Raji (cell line): Measurements from ENCODE around the gene ZNF785.
A peak's percentile ranks its signal among the peaks of the same experiment; 100 is the strongest.

Experiments used
- POLR2A ChIP-seq: IDR thresholded peaks from 2 replicates; pipeline ENCODE4 v1.6.1; 2011; ENCODE audit warnings: low read depth, low read length, control low read depth; ENCODE audit not compliant: insufficient read depth

ZNF785 gene

GRCh38 chr16:30539000-30539964 is 46.2 kb downstream of the ZNF785 start:
- TF ChIP-seq POLR2A = no peak

- TF ChIP-seq POLR2A = peak; percentile 51
Measured at GRCh38 chr16:30535777-30536190, 49.7 kb downstream of the ZNF785 start.

- TF ChIP-seq POLR2A = no peak
Measured at GRCh38 chr16:30535106-30535776, 50.3 kb downstream of the ZNF785 start.

GRCh38 chr16:30534368-30535105 is 51.0 kb downstream of the ZNF785 start, which contains the start of gene ZNF747:
Gene ZNF747, minus strand, starts transcription at chr16:30534858. Its CDS starts 179 bp downstream, at chr16:30534679.
- peak; percentile 84 for TF ChIP-seq POLR2A

GRCh38 chr16:30533748-30534367 is 51.6 kb downstream of the ZNF785 start:
- TF ChIP-seq POLR2A = no peak

GRCh38 chr16:30533146-30533522 is 52.4 kb downstream of the ZNF785 start:
- TF ChIP-seq POLR2A = no peak

- TF ChIP-seq POLR2A = no peak
Measured at GRCh38 chr16:30532285-30533145, 53.0 kb downstream of the ZNF785 start.
